ENCODE data around the gene SLC16A7.
"Not testable (repeated sequence)": the region's sequence is repeated elsewhere in the genome, so short reads cannot be mapped to it uniquely, and the experiment has no call there.

The SLC16A7 gene

DNA sequence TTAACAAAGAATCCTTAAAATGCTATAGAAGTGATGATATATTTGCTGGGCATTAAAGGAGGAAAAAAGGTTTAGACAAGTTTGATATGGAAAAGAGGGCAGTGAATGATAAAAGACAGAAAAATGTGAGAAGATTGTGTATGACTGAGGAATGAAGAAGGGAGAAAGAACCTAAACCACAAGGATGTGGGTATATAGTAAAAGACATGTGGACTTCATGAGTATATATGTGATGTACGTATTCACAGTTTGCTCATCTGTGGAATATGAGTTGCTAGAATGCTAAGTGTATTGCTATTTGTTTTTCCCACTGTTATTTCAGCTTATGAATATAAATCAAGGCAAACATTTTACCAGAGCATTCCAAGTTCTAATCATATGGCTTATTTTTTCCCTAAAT is 2.1 kb upstream of the SLC16A7 start:
- Histone ChIP-seq H3K9ac (ENCODE audit: low read depth, low read length) (no peak overlapping the region), H3K36me3 (ENCODE audit: control insufficient read depth, insufficient read depth, low read length) (no peaks in the 10 kb centered on the region), H3K27me3 (ENCODE audit: control insufficient read depth, insufficient read depth, low read length) (peaks cover 9% of the 10 kb centered on the region), H3K9me3 (ENCODE audit: control insufficient read depth, insufficient read depth, low read length) (no peaks in the 10 kb centered on the region), H3K4me1 (ENCODE audit: control insufficient read depth, insufficient read depth, low read length) (peaks cover 6% of the 10 kb centered on the region), H3K4me3 (ENCODE audit: low read depth, low read length) (no peak overlapping the region)

DNA sequence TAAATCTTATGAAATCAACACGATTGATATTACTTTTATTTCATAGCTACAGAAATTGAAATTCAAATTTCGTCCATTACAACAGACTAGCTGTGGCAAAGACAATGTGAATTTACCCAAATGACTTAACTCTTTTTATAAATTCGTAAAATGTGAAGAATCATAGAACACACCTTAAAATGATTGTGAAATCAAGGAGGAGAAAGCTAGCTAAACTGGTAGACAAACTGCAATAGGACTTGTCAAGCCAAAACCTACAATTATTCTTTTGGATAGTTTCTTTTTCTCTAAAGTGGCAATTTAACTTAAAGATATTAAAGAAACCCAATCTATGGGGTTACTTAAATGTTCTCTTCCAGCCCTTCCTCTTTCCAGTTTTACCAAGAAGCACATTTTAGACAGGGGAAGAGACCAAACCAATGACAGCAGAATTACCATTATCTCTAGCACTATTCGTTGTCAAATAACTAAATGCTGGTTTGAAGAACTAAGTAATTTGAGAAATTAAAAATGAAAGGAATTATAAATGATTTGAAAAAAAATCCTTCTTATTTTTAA is 807 bp upstream of the SLC16A7 start:
- Histone ChIP-seq H3K4me1 (ENCODE audit: control insufficient read depth, insufficient read depth, low read length) (peaks cover 6% of the 10 kb centered on the region), H3K27me3 (ENCODE audit: control insufficient read depth, insufficient read depth, low read length) (peaks cover 9% of the 10 kb centered on the region), H3K4me3 (ENCODE audit: low read depth, low read length) (peak overlapping the region; percentile 82), H3K36me3 (ENCODE audit: control insufficient read depth, insufficient read depth, low read length) (no peaks in the 10 kb centered on the region), H3K9ac (ENCODE audit: low read depth, low read length) (no peak overlapping the region), H3K9me3 (ENCODE audit: control insufficient read depth, insufficient read depth, low read length) (no peaks in the 10 kb centered on the region)

DNA sequence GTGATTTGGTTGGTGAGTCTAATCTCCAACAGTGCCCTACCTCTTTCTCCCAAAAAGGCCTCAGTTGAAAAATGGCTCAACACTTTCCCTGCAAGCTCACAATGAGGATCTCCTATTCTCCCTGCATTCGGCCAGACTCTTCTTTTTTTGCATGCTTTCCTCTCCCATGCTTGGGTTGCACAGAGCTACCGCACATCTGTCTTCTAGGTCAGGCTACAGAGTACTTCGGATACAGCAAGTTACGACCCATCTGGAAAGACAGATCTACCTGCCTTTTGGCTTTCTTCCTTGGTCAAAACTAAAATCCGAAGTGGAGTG is 305 bp upstream of the SLC16A7 start:
- H3K4me1 ChIP-seq (ENCODE audit: control insufficient read depth, insufficient read depth, low read length): peaks cover 6% of the 10 kb centered on the region
- peak overlapping the region; percentile 26 for H3K9ac ChIP-seq (ENCODE audit: low read depth, low read length)
- no peaks in the 10 kb centered on the region for H3K36me3 ChIP-seq (ENCODE audit: control insufficient read depth, insufficient read depth, low read length)
- peaks cover 9% of the 10 kb centered on the region for H3K27me3 ChIP-seq (ENCODE audit: control insufficient read depth, insufficient read depth, low read length)
- peak overlapping the region; percentile 82 for H3K4me3 ChIP-seq (ENCODE audit: low read depth, low read length)
- H3K9me3 ChIP-seq (ENCODE audit: control insufficient read depth, insufficient read depth, low read length): no peaks in the 10 kb centered on the region

DNA sequence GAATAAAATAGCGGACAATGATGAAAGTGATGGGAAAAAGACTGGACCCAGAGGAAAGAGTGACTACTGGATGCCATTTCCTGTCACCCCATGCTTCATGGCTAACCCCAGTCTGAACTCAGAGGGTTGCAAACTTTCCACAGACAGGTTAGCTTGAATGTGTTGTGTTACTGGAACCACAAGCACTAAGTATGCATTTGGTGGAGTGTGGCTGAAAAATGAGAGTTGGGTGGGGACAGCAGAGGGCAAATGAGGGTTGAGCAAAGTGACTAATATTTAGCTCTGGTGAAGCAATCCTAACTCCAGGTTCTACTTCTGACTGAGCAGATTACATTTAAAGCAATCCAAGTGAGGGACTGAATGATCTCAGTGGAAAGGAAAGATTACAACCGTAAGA is 1.6 kb downstream of the SLC16A7 start:
- peaks cover 9% of the 10 kb centered on the region for H3K27me3 ChIP-seq (ENCODE audit: control insufficient read depth, insufficient read depth, low read length)
- H3K4me3 ChIP-seq (ENCODE audit: low read depth, low read length): peak overlapping the region; percentile 82
- no peaks in the 10 kb centered on the region for H3K36me3 ChIP-seq (ENCODE audit: control insufficient read depth, insufficient read depth, low read length)
- no peak overlapping the region for H3K9ac ChIP-seq (ENCODE audit: low read depth, low read length)
- H3K4me1 ChIP-seq (ENCODE audit: control insufficient read depth, insufficient read depth, low read length): peaks cover 6% of the 10 kb centered on the region
- H3K9me3 ChIP-seq (ENCODE audit: control insufficient read depth, insufficient read depth, low read length): no peaks in the 10 kb centered on the region

DNA sequence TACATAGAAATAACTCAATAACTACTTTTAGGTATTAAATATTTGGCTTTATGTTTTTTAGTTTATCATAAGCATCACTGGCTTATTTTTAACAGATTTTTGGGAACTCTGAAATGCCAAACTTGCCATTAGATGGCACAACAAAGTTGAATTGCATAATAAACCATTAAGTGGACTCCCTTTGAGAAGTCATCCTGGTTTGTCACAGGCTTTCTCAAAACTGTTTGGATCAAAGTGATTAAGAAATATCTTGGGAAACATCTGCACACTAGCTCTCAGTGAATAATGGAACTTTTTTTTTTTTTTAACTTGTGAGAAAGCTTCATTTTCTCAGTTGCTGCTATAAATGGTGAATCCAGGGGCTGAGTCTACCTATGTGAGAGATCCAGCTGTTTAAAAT is 4.3 kb downstream of the SLC16A7 start:
- no peaks in the 10 kb centered on the region for H3K36me3 ChIP-seq (ENCODE audit: control insufficient read depth, insufficient read depth, low read length)
- no peaks in the 10 kb centered on the region for H3K9me3 ChIP-seq (ENCODE audit: control insufficient read depth, insufficient read depth, low read length)
- H3K27me3 ChIP-seq (ENCODE audit: control insufficient read depth, insufficient read depth, low read length): peaks cover 9% of the 10 kb centered on the region
- H3K4me3 ChIP-seq (ENCODE audit: low read depth, low read length): no peak overlapping the region
- peaks cover 4% of the 10 kb centered on the region for H3K4me1 ChIP-seq (ENCODE audit: control insufficient read depth, insufficient read depth, low read length)
- no peak overlapping the region for H3K9ac ChIP-seq (ENCODE audit: low read depth, low read length)

DNA sequence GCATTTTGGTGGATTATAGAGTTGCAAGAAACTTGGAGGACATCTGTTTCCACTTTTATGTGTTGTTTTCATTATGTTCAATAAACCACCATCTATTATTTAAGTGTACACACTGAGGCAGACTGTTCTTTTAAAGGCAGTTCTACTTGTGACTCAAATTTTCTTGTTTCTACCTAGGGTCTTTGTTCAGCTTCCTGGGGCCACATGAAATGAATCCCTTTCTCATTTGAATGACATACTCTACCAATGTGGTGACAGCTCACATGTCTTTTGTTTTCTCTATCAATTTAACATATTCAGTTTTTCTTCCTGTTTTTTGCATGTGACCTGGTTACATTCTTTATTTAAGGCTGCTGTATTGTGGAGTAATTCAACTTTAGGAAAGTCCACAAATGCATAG is 7.9 kb downstream of the SLC16A7 start:
- Histone ChIP-seq H3K36me3 (ENCODE audit: control insufficient read depth, insufficient read depth, low read length) (no peaks in the 10 kb centered on the region), H3K4me1 (ENCODE audit: control insufficient read depth, insufficient read depth, low read length) (no peaks in the 10 kb centered on the region), H3K4me3 (ENCODE audit: low read depth, low read length) (no peak overlapping the region), H3K9me3 (ENCODE audit: control insufficient read depth, insufficient read depth, low read length) (no peaks in the 10 kb centered on the region), H3K27me3 (ENCODE audit: control insufficient read depth, insufficient read depth, low read length) (no peaks in the 10 kb centered on the region), H3K9ac (ENCODE audit: low read depth, low read length) (no peak overlapping the region)

DNA sequence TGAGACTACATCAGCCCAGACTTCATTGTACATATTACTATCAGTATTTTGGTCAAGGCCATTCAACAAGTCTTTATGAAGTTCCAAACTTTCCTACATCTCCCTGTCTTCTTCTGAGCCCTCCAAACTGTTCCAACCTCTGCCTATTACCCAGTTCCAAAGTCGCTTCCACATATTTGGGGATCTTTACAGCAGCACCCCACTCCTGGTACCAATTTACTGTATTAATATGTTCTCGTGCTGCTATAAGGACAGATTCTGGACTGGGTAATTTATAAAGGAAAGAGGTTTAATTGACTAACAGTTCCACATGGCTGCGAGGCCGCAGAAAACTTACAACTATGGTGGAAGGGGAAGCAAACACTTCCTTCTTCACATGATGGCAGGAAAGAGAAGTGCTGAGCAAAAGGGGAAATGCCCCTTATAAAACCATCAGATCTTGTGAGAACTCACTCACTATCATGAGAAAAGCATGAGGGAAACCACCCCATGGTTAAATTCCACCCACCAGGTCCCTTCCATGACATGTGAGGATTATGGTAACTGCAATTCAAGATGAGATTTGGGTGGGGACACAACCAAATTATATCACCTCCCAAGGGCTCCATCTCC is 17.1 kb downstream of the SLC16A7 start:
- H3K9ac ChIP-seq (ENCODE audit: low read depth, low read length); H3K4me3 ChIP-seq (ENCODE audit: low read depth, low read length); H3K4me1 ChIP-seq (ENCODE audit: control insufficient read depth, insufficient read depth, low read length); H3K36me3 ChIP-seq (ENCODE audit: control insufficient read depth, insufficient read depth, low read length); H3K27me3 ChIP-seq (ENCODE audit: control insufficient read depth, insufficient read depth, low read length); H3K9me3 ChIP-seq (ENCODE audit: control insufficient read depth, insufficient read depth, low read length): not testable (repeated sequence)

DNA sequence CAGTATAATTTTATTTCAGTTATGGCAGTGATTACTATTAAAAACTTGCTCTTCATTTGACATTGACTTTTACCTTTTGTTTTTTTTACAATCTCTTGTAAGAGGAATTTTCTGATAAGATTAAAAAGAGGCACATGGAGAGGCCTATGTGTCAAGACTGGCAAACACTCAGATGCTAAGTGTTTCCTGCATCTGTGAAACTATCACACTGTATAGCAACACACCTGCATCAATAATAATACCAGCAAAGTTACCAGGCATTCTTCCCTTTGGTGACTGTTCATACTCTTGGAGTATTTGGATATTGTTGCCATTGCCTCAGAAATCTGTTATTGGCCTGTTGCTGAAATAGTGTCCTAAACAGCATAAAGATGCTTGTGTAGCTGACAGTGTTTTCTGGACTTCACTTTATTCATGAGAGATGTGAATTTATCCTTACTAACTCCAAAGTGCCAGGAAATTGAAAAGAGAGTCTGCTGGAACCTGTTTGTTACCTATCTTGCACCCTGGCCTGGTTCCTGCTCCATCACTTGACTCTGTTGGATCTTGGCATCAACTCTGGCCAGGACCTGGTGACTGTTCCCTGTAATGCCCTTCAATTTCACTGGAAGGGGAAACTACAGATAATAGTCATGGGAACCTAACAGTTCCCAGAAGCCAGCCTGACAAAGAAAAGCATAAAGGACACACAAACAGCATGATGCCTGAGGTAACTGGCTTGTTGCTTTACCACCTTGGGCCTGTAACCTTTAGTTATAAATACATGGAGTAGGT is 19.8 kb downstream of the SLC16A7 start:
- no peaks in the 10 kb centered on the region for H3K27me3 ChIP-seq (ENCODE audit: control insufficient read depth, insufficient read depth, low read length)
- H3K9me3 ChIP-seq (ENCODE audit: control insufficient read depth, insufficient read depth, low read length): peaks cover 3% of the 10 kb centered on the region

DNA sequence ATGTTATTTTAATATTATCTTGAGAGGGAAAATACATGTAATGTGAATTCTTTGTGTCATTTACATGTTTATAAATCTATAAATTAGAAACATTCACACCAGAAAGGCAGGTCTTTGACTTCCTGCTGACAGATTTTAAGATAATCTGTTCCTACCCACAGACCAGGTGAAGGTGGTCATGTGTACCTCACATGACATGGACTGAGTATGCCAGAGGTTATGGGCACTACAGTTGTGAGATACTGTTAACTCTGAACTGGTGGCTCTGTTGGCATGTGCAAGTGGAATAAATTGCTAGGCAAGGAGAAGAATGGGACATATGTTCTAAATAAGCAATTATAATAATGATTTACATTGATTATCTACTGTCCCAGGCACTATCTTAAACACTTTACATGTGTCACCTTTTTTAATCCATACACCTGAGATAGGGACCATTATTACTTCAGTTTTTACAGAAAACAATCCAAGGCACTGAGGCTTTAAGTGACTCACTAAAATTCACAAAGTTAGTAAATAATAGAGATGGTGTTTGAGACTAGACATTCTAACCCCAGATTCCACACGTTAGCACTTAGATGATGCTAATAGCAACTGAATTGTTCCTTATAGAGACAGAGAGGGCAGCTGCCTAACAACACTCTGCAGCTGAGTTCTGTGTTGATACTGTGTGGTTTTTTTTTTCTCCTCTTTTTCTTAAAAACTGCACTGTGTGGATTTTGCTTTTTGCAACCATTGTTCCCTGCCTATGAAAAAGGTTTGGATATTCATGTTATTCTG is 23.8 kb downstream of the SLC16A7 start:
- Histone ChIP-seq H3K4me1 (ENCODE audit: control insufficient read depth, insufficient read depth, low read length) (no peaks in the 10 kb centered on the region), H3K4me3 (ENCODE audit: low read depth, low read length) (no peak overlapping the region), H3K9ac (ENCODE audit: low read depth, low read length) (no peak overlapping the region), H3K36me3 (ENCODE audit: control insufficient read depth, insufficient read depth, low read length) (no peaks in the 10 kb centered on the region), H3K9me3 (ENCODE audit: control insufficient read depth, insufficient read depth, low read length) (no peaks in the 10 kb centered on the region), H3K27me3 (ENCODE audit: control insufficient read depth, insufficient read depth, low read length) (no peaks in the 10 kb centered on the region)

More for the DNA sequence above, 19.8 kb downstream of the SLC16A7 start:
- Histone ChIP-seq H3K36me3 (ENCODE audit: control insufficient read depth, insufficient read depth, low read length) (peaks cover 3% of the 10 kb centered on the region), H3K4me1 (ENCODE audit: control insufficient read depth, insufficient read depth, low read length) (no peaks in the 10 kb centered on the region), H3K9ac (ENCODE audit: low read depth, low read length) (no peak overlapping the region), H3K4me3 (ENCODE audit: low read depth, low read length) (no peak overlapping the region)

DNA sequence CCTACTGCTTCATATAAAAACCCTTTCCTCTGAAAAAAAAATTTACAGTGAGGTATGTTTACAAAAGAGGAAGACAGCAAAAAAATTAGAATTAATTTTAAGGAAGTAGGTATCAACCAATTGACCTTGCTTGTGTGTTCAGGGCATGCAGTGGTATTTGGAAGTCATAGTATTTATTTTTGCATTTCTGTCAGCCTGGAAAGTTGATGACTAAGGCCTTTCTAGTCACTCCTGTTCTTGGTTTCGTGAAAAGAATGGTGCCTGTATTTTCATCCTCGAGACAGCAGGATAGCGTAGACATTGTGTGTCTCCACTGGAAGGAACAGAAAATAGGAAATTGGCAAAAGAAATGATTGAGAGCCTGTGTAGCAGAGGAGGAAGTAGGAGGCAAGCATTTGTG is 24.5 kb downstream of the SLC16A7 start:
- Histone ChIP-seq H3K27me3 (ENCODE audit: control insufficient read depth, insufficient read depth, low read length) (no peaks in the 10 kb centered on the region), H3K9me3 (ENCODE audit: control insufficient read depth, insufficient read depth, low read length) (no peaks in the 10 kb centered on the region), H3K36me3 (ENCODE audit: control insufficient read depth, insufficient read depth, low read length) (no peaks in the 10 kb centered on the region), H3K9ac (ENCODE audit: low read depth, low read length) (no peak overlapping the region), H3K4me3 (ENCODE audit: low read depth, low read length) (no peak overlapping the region), H3K4me1 (ENCODE audit: control insufficient read depth, insufficient read depth, low read length) (no peaks in the 10 kb centered on the region)

DNA sequence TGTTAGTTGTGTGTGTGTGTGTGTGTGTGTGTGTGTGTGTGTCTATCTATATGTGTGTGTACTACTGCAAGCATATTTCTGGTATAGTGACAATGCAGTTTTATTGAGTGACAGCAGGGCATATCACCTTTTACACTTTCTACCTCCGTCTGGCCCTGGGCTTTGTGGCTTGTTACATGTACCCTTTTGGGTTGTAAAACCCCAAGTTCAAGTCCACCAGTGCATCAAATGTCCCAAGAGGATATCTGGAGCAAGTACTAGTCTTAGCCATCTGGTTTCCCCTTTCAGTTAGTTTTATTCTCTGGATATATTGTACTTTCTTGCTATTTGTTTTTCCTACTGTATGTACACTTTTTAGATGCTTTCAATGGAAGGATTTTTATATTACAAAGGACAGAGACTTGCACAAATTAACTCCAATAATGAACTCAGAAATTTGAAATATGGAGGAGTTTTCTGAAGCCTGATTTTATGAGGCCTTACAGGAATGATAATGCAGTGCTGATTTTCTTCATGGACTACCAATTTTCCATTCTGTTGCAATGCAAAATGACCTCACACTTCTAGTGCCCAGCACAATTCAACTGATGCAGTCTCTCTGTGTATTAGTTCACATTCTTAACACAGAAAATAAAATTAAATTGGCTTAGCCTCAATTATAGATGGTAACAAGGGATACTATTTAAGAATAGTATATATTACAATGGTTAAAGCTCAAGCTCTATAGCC is 29.1 kb downstream of the SLC16A7 start:
- Histone ChIP-seq H3K9ac (ENCODE audit: low read depth, low read length) (no peak overlapping the region), H3K27me3 (ENCODE audit: control insufficient read depth, insufficient read depth, low read length) (no peaks in the 10 kb centered on the region), H3K4me1 (ENCODE audit: control insufficient read depth, insufficient read depth, low read length) (no peaks in the 10 kb centered on the region), H3K36me3 (ENCODE audit: control insufficient read depth, insufficient read depth, low read length) (no peaks in the 10 kb centered on the region), H3K9me3 (ENCODE audit: control insufficient read depth, insufficient read depth, low read length) (no peaks in the 10 kb centered on the region), H3K4me3 (ENCODE audit: low read depth, low read length) (no peak overlapping the region)

Measured in iPS-15b (cell line).